M059J (cell line): ENCODE data around the gene PRKACG. TPM values are rescaled to one million over a fixed set of nuclear protein-coding genes. Genes with fewer than 3 reads are reported as not detected.
"Not testable (repeated sequence)": the region's sequence is repeated elsewhere in the genome, so short reads cannot be mapped to it uniquely, and the experiment has no call there.

Experiments used
- DNase-seq: peaks from one replicate; pipeline ENCODE4 v3.0.0-alpha.2; 2012; ENCODE audit warnings: low read depth
- total RNA-seq: library from RNA; depleted of rRNA; stranded (reverse); fragments of >200 nt; shearing (Covaris generic); gene quantifications from 2 replicates; pipeline ENCODE4 v1.2.3, GENCODE V29; 2014; rRNA removed

PRKACG gene
- total RNA-seq, result not detected in 2 replicates

GRCh38 chr9:69014013-69014412, at the start of gene PRKACG:
PRKACG (minus strand) TSS chr9:69014113; CDS start chr9:69014092, 21 bp downstream.
- no peak for DNase-seq

GRCh38 chr9:69062195-69062594, 48.3 kb upstream of the PRKACG start:
- DNase-seq, result no peak

- no peak for DNase-seq
Observed at GRCh38 chr9:69060766-69061165, 46.9 kb upstream of the PRKACG start.

- no peak for DNase-seq
Observed at GRCh38 chr9:69058101-69058500, 44.2 kb upstream of the PRKACG start.

- DNase-seq, result peak; percentile 14
Observed at GRCh38 chr9:69056191-69056815, 42.4 kb upstream of the PRKACG start.

- no peak for DNase-seq
Observed at GRCh38 chr9:69054989-69055388, 41.1 kb upstream of the PRKACG start.

GRCh38 chr9:69050936-69051335, 37.0 kb upstream of the PRKACG start:
- not testable (repeated sequence) for DNase-seq

GRCh38 chr9:69049094-69049493, 35.2 kb upstream of the PRKACG start:
- DNase-seq, result no peak

- no peak for DNase-seq
Observed at GRCh38 chr9:69047371-69047770, 33.5 kb upstream of the PRKACG start.

- no peak for DNase-seq
Observed at GRCh38 chr9:69046723-69047122, 32.8 kb upstream of the PRKACG start.

- DNase-seq, result no peak
Observed at GRCh38 chr9:69045821-69046220, 31.9 kb upstream of the PRKACG start.

- DNase-seq, result peak; percentile 78
Observed at GRCh38 chr9:69044240-69045219, 30.6 kb upstream of the PRKACG start.

GRCh38 chr9:69040646-69041045, 26.7 kb upstream of the PRKACG start:
- no peak for DNase-seq

GRCh38 chr9:69036799-69037198, 22.9 kb upstream of the PRKACG start:
- DNase-seq, result no peak

GRCh38 chr9:69036309-69036708, 22.4 kb upstream of the PRKACG start:
- DNase-seq, result no peak

GRCh38 chr9:69035438-69036308, 21.8 kb upstream of the PRKACG start, which contains the start of gene FXN:
FXN (plus strand) TSS chr9:69035752; CDS start chr9:69035783, 31 bp downstream.
- DNase-seq, result peak; percentile 73

GRCh38 chr9:69034071-69034470, 20.2 kb upstream of the PRKACG start:
- DNase-seq, result no peak

GRCh38 chr9:69030851-69031645, 17.1 kb upstream of the PRKACG start:
- no peak for DNase-seq

- no peak for DNase-seq
Observed at GRCh38 chr9:69029535-69029934, 15.6 kb upstream of the PRKACG start.

GRCh38 chr9:69028754-69029153, 14.8 kb upstream of the PRKACG start:
- DNase-seq, result no peak
